OCI-M1 (cell line): Measurements from ENCODE around the gene DDX1.

Experiments
- DNase-seq: peaks from one replicate; lab custom pipeline; 2025; lab: John Stamatoyannopoulos, UW

Gene DDX1

GRCh38 chr2:15630121-15630977 is 38.7 kb downstream of the DDX1 start:
- no peak for DNase-seq

- no peak for DNase-seq
Measured at GRCh38 chr2:15630978-15631719, 39.5 kb downstream of the DDX1 start.

GRCh38 chr2:15631883-15632282 is 40.2 kb downstream of the DDX1 start:
- no peak for DNase-seq

GRCh38 chr2:15633043-15633970 is 41.6 kb downstream of the DDX1 start:
- DNase-seq = no peak

- no peak for DNase-seq
Measured at GRCh38 chr2:15633971-15634346, 42.3 kb downstream of the DDX1 start.

GRCh38 chr2:15634846-15635490 is 43.3 kb downstream of the DDX1 start:
- DNase-seq = no peak

- DNase-seq = peak; percentile 68
Measured at GRCh38 chr2:15636972-15637785, 45.5 kb downstream of the DDX1 start.

GRCh38 chr2:15638720-15639119 is 47.1 kb downstream of the DDX1 start:
- DNase-seq = no peak

- no peak for DNase-seq
Measured at GRCh38 chr2:15639323-15640251, 47.9 kb downstream of the DDX1 start.

- no peak for DNase-seq
Measured at GRCh38 chr2:15640261-15640711, 48.6 kb downstream of the DDX1 start.

- no peak for DNase-seq
Measured at GRCh38 chr2:15640784-15641183, 49.1 kb downstream of the DDX1 start.

- no peak for DNase-seq
Measured at GRCh38 chr2:15641530-15641982, 49.9 kb downstream of the DDX1 start.

- no peak for DNase-seq
Measured at GRCh38 chr2:15642011-15642814, 50.5 kb downstream of the DDX1 start.

- DNase-seq = no peak
Measured at GRCh38 chr2:15642815-15643500, 51.3 kb downstream of the DDX1 start.

- DNase-seq = peak; percentile 11
Measured at GRCh38 chr2:15643791-15644585, 52.3 kb downstream of the DDX1 start.

- no peak for DNase-seq
Measured at GRCh38 chr2:15645300-15645699, 53.6 kb downstream of the DDX1 start.

- DNase-seq = no peak
Measured at GRCh38 chr2:15645720-15646385, 54.2 kb downstream of the DDX1 start.
